ENCODE results near the gene TMEM43.

The TMEM43 gene

DNA sequence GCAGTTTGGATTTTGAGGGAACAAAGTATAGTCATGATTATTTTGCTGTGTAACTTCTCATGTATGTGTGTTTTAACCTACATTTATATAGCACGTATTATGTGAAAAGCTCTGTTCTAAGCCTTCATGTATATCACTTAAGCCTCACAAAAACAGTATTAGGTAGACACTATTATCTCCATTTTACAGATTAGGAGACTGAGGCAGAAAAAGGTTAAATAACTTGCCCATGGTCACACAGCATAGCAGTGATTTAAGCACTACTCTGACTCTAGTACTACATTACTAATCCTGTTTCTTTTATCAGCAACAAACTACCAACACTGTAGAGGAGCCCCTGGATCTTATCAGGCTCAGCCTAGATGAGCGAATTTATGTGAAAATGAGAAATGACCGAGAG is 56.4 kb downstream of the TMEM43 start:
- no peak overlapping the region for H3K4me3 ChIP-seq (ENCODE audit: low read length)
- TF ChIP-seq EZH2phosphoT487 (IDR thresholded peaks at IDR 0.05; ENCODE audit: low read depth) = no peak
- peaks cover 37% of the 10 kb centered on the region for H3K36me3 ChIP-seq (replicated peaks; ENCODE audit: low read depth, low read length)
- no peak overlapping the region for H3K9ac ChIP-seq (ENCODE audit: low read length)
- H4K20me1 ChIP-seq (ENCODE audit: insufficient read depth, low read length) = no peaks in the 10 kb centered on the region
- H3K27me3 ChIP-seq (ENCODE audit: low read depth, low read length) = no peaks in the 10 kb centered on the region
- H3K9me3 ChIP-seq (ENCODE audit: insufficient read depth, low read length) = no peaks in the 10 kb centered on the region
- H3K4me2 ChIP-seq (ENCODE audit: low read length) = no peak overlapping the region
- H3K79me2 ChIP-seq (ENCODE audit: low read length) = peaks cover 60% of the 10 kb centered on the region
- peaks cover 17% of the 10 kb centered on the region for H3K4me1 ChIP-seq (ENCODE audit: low read length)
- H2AFZ ChIP-seq (ENCODE audit: low read depth, low read length) = no peak overlapping the region
- H3K27ac ChIP-seq (ENCODE audit: low read length) = no peak overlapping the region

GRCh38 chr3:14183015-14183577 is 58.2 kb downstream of the TMEM43 start:
- Histone ChIP-seq H3K27ac (ENCODE audit: low read length) (no peak overlapping the region), H3K9ac (ENCODE audit: low read length) (no peak overlapping the region), H3K4me2 (ENCODE audit: low read length) (no peak overlapping the region), H3K27me3 (ENCODE audit: low read depth, low read length) (no peaks in the 10 kb centered on the region), H4K20me1 (ENCODE audit: insufficient read depth, low read length) (no peaks in the 10 kb centered on the region), H3K36me3 (replicated peaks; ENCODE audit: low read depth, low read length) (peaks cover 50% of the 10 kb centered on the region), H3K4me1 (ENCODE audit: low read length) (peaks cover 7% of the 10 kb centered on the region), H3K79me2 (ENCODE audit: low read length) (peaks cover 49% of the 10 kb centered on the region), H3K4me3 (ENCODE audit: low read length) (no peak overlapping the region), H2AFZ (ENCODE audit: low read depth, low read length) (no peak overlapping the region), H3K9me3 (ENCODE audit: insufficient read depth, low read length) (no peaks in the 10 kb centered on the region)
- no peak for TF ChIP-seq EZH2phosphoT487 (IDR thresholded peaks at IDR 0.05; ENCODE audit: low read depth)
- TF ChIP-seq, protein P1, sequence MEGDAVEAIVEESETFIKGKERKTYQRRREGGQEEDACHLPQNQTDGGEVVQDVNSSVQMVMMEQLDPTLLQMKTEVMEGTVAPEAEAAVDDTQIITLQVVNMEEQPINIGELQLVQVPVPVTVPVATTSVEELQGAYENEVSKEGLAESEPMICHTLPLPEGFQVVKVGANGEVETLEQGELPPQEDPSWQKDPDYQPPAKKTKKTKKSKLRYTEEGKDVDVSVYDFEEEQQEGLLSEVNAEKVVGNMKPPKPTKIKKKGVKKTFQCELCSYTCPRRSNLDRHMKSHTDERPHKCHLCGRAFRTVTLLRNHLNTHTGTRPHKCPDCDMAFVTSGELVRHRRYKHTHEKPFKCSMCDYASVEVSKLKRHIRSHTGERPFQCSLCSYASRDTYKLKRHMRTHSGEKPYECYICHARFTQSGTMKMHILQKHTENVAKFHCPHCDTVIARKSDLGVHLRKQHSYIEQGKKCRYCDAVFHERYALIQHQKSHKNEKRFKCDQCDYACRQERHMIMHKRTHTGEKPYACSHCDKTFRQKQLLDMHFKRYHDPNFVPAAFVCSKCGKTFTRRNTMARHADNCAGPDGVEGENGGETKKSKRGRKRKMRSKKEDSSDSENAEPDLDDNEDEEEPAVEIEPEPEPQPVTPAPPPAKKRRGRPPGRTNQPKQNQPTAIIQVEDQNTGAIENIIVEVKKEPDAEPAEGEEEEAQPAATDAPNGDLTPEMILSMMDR (IDR thresholded peaks at IDR 0.05; ENCODE audit: low read depth, low read length) = no peak

- Histone ChIP-seq H3K27me3 (ENCODE audit: low read depth, low read length) (no peaks in the 10 kb centered on the region), H3K4me3 (ENCODE audit: low read length) (no peak overlapping the region), H3K4me1 (ENCODE audit: low read length) (no peaks in the 10 kb centered on the region), H4K20me1 (ENCODE audit: insufficient read depth, low read length) (peaks cover 6% of the 10 kb centered on the region; the same call in 1 of the 2 replicates), H3K9me3 (ENCODE audit: insufficient read depth, low read length) (no peaks in the 10 kb centered on the region), H3K79me2 (ENCODE audit: low read length) (peaks cover 54% of the 10 kb centered on the region), H3K36me3 (replicated peaks; ENCODE audit: low read depth, low read length) (peaks cover 44% of the 10 kb centered on the region), H3K9ac (ENCODE audit: low read length) (no peak overlapping the region), H2AFZ (ENCODE audit: low read depth, low read length) (no peak overlapping the region), H3K27ac (ENCODE audit: low read length) (no peak overlapping the region), H3K4me2 (ENCODE audit: low read length) (no peak overlapping the region)
- TF ChIP-seq, protein P1 (IDR thresholded peaks at IDR 0.05; ENCODE audit: low read depth, low read length) = no peak
- no peak for TF ChIP-seq EZH2phosphoT487 (IDR thresholded peaks at IDR 0.05; ENCODE audit: low read depth)
Observed at GRCh38 chr3:14186854-14187458, 62.1 kb downstream of the TMEM43 start.

GRCh38 chr3:14188041-14188754 is 63.3 kb downstream of the TMEM43 start:
- no peaks in the 10 kb centered on the region for H3K27me3 ChIP-seq (ENCODE audit: low read depth, low read length)
- no peaks in the 10 kb centered on the region for H3K9me3 ChIP-seq (ENCODE audit: insufficient read depth, low read length)
- peaks cover 10% of the 10 kb centered on the region for H4K20me1 ChIP-seq (ENCODE audit: insufficient read depth, low read length)
- peaks cover 31% of the 10 kb centered on the region for H3K36me3 ChIP-seq (replicated peaks; ENCODE audit: low read depth, low read length)
- no peak overlapping the region for H2AFZ ChIP-seq (ENCODE audit: low read depth, low read length)
- H3K27ac ChIP-seq (ENCODE audit: low read length) = no peak overlapping the region
- no peak overlapping the region for H3K9ac ChIP-seq (ENCODE audit: low read length)
- no peak for TF ChIP-seq EZH2phosphoT487 (IDR thresholded peaks at IDR 0.05; ENCODE audit: low read depth)
- TF ChIP-seq, protein P1 (IDR thresholded peaks at IDR 0.05; ENCODE audit: low read depth, low read length) = no peak
- no peaks in the 10 kb centered on the region for H3K4me1 ChIP-seq (ENCODE audit: low read length)
- H3K79me2 ChIP-seq (ENCODE audit: low read length) = peaks cover 56% of the 10 kb centered on the region
- no peak overlapping the region for H3K4me2 ChIP-seq (ENCODE audit: low read length)
- no peak overlapping the region for H3K4me3 ChIP-seq (ENCODE audit: low read length)
